ENCODE results near the gene ASB13.

ASB13 gene

DNA sequence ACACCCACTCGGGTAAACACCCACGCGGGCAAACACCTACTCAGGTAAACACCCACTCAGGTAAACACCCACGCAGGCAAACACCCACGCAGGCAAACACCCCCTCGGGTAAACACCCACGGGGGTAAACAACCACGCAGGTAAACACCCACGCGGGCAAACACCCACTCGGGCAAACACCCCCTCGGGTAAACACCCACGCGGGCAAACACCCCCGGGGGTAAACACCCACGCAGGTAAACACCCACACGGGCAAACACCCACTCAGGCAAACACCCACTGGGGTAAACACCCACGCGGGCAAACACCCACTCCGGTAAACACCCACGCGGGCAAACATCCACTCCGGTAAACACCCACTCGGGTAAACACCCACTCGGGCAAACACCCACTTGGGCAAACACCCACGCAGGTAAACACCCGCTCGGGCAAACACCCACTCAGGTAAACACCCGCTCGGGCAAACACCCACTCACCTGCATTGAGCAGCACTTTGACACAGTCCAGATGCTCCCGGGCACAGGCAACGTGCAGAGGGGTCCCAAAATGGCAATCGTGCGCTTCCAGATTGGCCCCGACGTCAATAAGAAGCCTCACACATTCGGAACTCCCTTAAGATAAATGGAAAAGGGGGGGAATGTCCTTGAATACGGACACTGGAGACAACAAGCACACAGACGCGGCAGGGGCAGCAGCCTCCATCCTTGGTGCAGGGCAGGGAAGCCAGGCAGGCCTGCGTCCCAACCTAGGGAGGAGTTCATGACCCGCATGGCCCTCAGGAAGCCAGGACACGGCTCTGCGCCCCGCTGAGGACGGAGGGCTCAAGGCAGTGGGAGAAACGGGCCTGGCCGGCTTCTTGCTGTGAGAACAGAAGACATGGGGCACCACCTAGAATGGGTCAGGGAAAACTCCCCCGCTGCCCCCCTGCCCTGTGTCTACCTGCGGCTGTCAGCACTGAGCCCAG lies 17.6 kb downstream of the ASB13 start:
- in situ Hi-C loops (cut with MboI; ENCODE audit: low sequenced_read_pairs) = no loop called here

- in situ Hi-C loops (cut with MboI; ENCODE audit: low sequenced_read_pairs) = no loop called here
These were observed 18.7 kb downstream of the ASB13 start for GRCh38 chr10:5647507-5648240.

DNA sequence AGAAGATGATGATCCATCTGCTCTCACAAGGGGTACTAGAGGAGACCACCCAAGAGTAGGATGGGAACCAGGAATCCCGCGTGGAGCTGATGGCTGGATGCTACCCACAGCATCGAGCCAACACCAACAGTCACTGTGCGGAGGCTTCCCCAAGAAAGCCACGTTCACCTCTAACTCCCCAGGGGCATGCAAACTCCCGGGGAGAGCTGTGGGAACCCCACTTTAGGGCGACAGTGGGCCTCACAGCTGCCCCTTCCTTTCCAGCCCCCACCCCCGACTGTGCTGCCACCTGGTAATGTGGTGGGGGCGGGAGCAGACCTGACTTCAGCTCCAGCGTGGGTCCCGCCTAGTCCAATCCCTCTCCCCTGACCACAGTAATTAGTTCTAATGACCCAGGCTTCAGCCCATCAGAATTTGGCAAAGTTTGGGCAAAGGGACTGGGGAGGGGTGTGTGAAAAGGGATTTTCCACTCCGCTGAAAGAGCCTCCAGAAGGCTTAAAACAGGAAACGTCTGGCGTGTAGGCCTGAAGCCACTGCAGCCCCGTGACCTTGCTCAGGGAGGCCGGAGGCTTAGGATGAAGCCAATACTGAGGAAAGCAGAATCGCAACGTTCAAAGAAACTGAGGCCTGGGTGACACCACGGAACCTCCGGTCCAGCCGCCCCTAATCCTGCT lies 20.3 kb downstream of the ASB13 start:
- in situ Hi-C loops (cut with MboI; ENCODE audit: low sequenced_read_pairs) = no loop called here

- in situ Hi-C loops (cut with MboI; ENCODE audit: low sequenced_read_pairs) = no loop called here
These were observed 21.0 kb downstream of the ASB13 start for GRCh38 chr10:5645375-5645774.

GRCh38 chr10:5644930-5645329 lies 21.5 kb downstream of the ASB13 start:
- in situ Hi-C loops (cut with MboI; ENCODE audit: low sequenced_read_pairs) = no loop called here

GRCh38 chr10:5643346-5644067 lies 22.9 kb downstream of the ASB13 start:
- in situ Hi-C loops (cut with MboI; ENCODE audit: low sequenced_read_pairs) = no loop called here

- in situ Hi-C loops (cut with MboI; ENCODE audit: low sequenced_read_pairs) = no loop called here
These were observed 24.9 kb downstream of the ASB13 start for GRCh38 chr10:5641501-5641900.

DNA sequence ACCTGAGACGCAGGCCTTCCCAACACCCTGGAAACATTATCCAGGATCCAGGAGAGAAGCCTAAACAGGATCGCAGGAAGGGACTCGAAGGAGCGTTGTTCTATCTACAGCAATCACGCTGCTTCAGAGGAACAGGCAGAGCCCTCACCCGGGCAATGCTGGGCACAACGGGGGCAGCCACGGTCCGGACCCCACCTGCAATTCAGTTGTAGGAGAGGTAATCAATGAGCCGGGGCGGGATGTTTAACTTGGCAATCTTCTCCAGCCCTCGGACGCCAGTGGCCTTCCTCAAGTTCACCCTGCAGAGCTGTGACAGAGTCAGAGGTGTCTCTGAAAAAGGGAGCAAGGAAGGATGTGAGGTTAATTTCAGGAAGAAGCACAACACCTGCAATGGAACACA lies 25.9 kb downstream of the ASB13 start:
- in situ Hi-C loops (cut with MboI; ENCODE audit: low sequenced_read_pairs) = no loop called here

DNA sequence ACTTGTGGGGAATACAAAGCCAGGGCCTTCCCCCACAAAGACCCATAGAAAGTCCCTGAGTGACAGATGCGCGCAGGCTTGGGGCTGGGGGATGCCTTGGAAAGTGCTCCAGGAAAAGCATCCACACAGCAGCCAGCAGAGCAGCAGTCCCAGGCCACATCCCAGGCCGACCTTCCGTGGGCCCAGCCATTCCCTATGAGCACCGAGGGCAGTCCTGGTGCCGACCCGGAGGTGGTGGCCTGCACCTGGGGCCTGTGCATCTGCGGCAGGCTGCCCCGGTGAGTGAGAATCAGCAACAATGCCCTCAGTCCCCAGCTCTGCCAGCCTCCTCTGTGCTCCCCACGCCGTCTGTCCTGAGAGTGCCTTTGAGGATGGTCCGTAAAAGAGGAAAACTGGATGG lies 26.4 kb downstream of the ASB13 start:
- in situ Hi-C loops (cut with MboI; ENCODE audit: low sequenced_read_pairs) = no loop called here

GRCh38 chr10:5639066-5639465 lies 27.3 kb downstream of the ASB13 start:
- in situ Hi-C loops (cut with MboI; ENCODE audit: low sequenced_read_pairs) = no loop called here

GRCh38 chr10:5638494-5638893 lies 27.9 kb downstream of the ASB13 start:
- in situ Hi-C loops (cut with MboI; ENCODE audit: low sequenced_read_pairs) = no loop called here

GRCh38 chr10:5634918-5635317 lies 31.5 kb downstream of the ASB13 start:
- in situ Hi-C loops (cut with MboI; ENCODE audit: low sequenced_read_pairs) = no loop called here

DNA sequence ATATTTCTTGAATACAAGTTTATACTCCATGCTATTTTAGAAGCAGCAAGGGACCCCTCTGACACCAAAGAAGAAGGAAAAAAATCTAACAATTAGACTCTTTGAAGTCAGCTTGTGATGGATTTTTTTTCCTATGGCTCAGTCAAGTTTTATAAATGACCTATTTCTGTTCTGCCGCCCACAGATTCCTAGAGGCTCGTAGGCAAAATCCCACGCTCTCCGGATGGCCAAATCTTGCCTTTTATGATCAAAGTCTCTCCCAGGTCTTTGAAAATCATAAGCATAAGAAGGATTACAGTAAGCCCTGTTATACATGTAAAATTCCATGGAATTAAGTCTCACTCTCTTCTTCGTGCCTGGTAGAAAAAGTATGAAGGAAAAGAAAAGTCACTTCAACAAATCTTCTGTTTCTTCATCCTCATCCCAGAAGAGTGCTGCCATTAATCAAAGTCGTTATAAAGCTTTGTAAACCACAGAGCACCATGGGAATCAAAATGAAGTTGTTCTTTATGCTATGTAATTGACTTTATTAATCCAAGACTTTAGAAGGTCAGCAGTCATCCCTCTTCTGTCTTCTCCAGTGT lies 33.1 kb downstream of the ASB13 start:
- in situ Hi-C loops (cut with MboI; ENCODE audit: low sequenced_read_pairs) = no loop called here

GRCh38 chr10:5632446-5632845 lies 33.9 kb downstream of the ASB13 start:
- in situ Hi-C loops (cut with MboI; ENCODE audit: low sequenced_read_pairs) = no loop called here

- in situ Hi-C loops (cut with MboI; ENCODE audit: low sequenced_read_pairs) = no loop called here
These were observed 34.5 kb downstream of the ASB13 start for GRCh38 chr10:5631936-5632335.

DNA sequence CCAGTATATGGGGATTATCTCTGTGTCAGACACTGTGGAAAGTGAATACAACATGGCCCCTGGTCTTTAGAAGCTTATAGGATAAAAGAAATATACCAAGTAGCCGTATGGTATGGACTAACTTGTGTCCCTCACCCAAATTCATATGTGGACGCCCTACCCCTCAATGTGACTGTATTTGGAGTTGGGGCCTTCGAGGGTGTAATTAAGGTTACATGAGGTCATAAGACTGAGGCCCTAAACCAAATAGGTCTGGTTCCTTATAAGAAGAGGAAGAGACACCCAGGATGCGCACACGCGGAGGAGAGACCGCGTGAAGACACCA lies 36.3 kb downstream of the ASB13 start:
- in situ Hi-C loops (cut with MboI; ENCODE audit: low sequenced_read_pairs) = no loop called here

- in situ Hi-C loops (cut with MboI; ENCODE audit: low sequenced_read_pairs) = no loop called here
These were observed 36.9 kb downstream of the ASB13 start for GRCh38 chr10:5629303-5630111.

DNA sequence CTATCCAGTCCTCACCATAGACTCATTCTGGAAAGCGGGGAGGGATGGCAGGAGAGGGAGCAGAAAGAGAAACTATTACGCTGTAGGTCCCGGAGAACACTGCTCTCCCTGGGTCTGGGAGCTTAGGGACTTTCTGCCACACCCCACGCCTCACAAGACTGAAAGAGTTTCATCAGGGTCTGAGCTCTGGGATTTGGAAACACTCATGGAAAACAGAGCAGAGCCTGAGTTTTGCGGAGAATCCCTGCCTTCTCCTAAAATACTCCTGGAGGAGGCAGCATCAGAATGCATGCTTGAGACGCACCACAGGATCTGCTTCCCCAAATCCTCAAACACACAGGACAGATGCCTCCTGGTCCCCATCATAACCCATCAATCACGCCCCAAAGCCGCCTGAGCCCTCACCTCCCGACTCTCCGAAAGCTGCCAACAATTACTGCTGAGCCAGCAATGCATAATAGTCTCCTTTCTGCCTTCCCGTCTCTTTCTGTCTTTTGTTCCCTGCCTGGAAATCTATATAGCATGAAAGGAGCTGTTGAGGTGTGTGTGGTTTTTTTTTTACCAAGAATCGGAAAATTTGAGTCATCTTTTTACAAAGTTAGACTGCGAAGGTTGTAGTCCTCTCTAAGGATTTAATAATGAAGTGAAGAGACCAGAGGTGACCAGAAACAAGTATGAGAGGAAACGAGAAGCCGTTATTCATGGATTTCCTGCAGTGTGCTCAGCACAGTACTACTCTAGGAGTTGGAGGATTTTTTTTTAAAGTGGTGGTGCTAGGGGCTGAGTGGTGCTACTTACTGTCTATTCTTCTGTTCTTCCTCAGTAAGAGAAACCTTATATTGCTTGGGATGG lies 37.7 kb downstream of the ASB13 start:
- in situ Hi-C loops (cut with MboI; ENCODE audit: low sequenced_read_pairs) = no loop called here

- in situ Hi-C loops (cut with MboI; ENCODE audit: low sequenced_read_pairs) = no loop called here
These were observed 38.8 kb downstream of the ASB13 start for GRCh38 chr10:5627486-5628044.

Data from HL-60/S4 treated with retinoic acid at 250 ng/mL for 4 days and 3 days (cell line).